Measurements from ENCODE around the gene PIP5K1A. TPM values are rescaled to one million over a fixed set of nuclear protein-coding genes. Genes with fewer than 3 reads are reported as not detected.

PIP5K1A gene
- total and polyA plus RNA-seq, 9 of the 15 experiments (the other 6 are each of a cell fraction or from before 2014, with no cell fraction given), result 1.9 to 42.4 (median 18.8) TPM

GRCh38 chr1:151281225-151281968, 83.0 kb downstream of the PIP5K1A start (continued):
- TF ChIP-seq ZBTB40 (IDR thresholded peaks at IDR 0.05) (peak; percentile 88), ZBTB40 (CRISPR knock-in tag; IDR thresholded peaks at IDR 0.05) (no peak), TARDBP (IDR thresholded peaks at IDR 0.05) (peak; percentile 97), ZNF740 (CRISPR knock-in tag; IDR thresholded peaks at IDR 0.05) (peak; percentile 100), ZNF740 (tag; IDR thresholded peaks at IDR 0.05) (peak in 1 of 2 experiments; percentile 99; a peak in 2 of 4 replicates), THRB (CRISPR knock-in tag; conservative IDR thresholded peaks at IDR 0.05) (no peak), ZEB2 (IDR thresholded peaks at IDR 0.05) (peak; percentile 72), POLR2H (tag; IDR thresholded peaks at IDR 0.05; ENCODE audit: low read depth) (peak; percentile 88; the same call in 1 of the 2 replicates), ZSCAN29 (IDR thresholded peaks at IDR 0.05) (no peak), ATF4 (CRISPR knock-in tag; IDR thresholded peaks at IDR 0.05) (peak; percentile 79), ZNF41 (CRISPR knock-in tag; conservative IDR thresholded peaks at IDR 0.05) (no peak), SP1 (CRISPR knock-in tag; IDR thresholded peaks at IDR 0.05) (peak; percentile 97)

Measured in K562 (cell line).